Measurements from ENCODE around the gene EEF2K.
"Not testable (repeated sequence)": the region's sequence is repeated elsewhere in the genome, so short reads cannot be mapped to it uniquely, and the experiment has no call there.

Gene EEF2K

DNA sequence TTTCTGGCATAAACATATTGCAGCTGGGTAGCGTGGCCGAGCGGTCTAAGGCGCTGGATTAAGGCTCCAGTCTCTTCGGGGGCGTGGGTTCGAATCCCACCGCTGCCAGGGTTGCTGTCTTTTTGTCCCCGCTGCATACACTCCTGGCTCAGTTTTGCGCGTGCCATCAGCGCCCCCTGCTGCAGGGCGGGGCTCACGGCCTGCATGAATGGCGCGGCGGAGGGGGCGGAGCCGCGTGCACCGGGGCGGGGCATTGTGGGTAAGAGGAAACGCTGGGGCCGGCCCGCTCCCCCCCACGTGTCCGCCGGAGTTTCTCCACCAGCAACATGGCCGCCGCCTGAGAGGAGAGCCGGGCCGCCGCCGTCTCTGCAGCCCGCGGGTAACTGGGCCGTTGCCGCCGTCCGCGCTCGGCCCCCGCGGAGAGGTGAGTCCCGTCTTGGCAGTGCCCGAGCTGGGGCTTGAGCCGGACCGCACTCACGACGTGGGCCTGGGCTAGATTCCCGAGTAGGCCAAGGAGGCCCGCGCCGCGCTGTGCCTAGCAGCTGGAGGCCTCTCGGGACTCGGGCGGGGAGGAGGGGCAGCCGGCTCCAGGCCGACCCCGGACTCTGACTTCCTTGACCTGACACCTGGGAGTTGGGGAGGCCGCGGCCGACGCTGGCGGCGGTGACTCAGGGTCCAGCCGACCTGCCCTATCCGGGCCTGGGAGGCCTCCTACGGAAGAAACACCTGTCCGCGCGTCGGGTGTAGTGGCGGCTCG is 91.2 kb downstream of the EEF2K start, which contains the start of gene POLR3E:
Gene POLR3E, plus strand, starts transcription at position 296 of the 757 bp plus-strand sequence. CDS start 5,560 bp downstream, outside the sequence.
- peak; percentile 100 for DNase-seq

DNA sequence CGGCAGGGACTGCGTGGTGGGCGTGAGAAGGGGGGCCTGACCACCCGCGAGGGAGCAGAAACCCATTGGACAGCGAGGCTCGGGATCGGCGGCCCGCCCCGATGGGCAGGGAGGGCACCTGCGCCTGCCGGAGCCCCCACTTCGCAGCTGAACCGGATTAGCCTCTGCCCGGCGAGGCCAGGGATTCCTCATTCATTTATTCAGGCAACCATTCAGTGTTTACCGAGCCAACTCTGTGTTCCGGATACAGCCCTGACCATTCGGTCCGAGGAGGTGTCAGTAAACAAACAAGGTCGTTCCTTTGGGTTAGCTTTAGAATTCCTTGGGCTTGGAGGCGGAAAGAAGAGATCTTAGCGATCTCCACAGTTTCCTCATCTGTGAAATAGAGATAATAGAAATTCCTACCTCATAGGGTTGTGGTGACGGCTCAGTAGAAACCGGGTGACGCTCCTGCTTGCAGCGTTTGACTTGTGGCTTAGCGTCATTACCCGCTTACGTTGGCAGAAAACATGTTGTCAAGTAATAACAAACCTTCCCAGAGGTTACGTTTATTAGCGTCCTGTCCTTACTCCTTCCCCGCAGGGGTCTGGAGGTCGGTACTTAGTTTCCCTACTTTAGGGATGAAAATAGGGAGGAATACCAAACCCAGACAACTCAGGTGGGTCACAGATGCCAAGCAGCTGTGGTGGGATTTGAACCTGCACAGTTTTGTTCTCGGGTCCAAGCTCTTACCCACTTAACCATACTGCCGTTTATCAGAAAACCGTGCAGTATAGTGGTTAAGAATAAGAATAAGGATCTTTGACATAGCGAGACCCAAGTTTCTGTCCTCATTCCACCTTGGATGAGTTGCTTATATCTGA is 92.0 kb downstream of the EEF2K start:
- peak; percentile 60 for DNase-seq

DNA sequence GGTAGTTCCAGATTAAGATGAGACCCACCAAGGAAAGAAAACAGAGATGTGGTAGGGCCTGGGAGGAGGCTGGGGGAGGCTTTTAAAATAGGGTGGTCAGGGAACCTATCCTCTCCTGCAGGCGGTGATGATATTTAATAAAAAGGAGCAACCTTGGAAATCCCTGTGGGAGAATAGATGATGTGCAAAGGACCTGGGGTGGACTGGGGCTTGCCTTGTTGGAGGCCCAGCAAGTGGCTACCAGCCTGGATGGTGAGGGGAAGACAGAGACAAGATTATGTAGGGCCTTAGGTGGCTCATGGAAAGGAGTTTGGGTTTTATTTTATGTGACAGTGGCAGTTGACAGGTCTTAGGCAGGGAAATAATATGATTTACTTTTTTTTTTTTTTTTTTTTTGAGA is 93.0 kb downstream of the EEF2K start:
- DNase-seq = no peak

DNA sequence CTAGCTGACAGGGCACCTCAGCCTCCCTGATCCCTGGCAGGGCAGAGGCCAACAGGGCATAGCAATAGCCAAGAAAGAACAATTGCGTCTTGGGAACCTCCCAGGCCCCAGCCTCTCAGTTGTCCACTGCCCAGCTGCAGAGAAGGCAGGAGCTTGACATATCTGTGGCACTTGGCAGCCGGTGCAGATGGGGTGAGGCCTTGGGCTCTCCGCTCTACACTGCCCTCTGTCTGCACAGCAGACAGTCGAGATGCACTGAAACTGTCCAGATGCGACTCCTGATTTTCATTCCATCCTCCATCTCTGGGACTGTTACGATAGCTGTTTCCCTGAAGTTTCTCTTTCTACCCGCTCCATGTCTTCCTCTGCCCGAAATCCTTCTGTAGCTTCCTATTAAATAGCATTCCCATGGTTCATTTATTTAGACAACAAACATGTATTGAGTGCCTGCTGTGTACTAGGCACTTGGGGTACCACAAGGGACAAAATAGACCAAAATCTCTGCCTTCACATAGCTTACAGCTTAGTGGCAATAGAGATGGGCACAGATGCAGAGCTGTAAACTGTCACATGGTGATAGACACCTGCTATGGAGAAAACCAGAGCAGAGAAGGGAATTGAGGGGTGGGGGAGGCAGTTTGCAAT is 94.5 kb downstream of the EEF2K start:
- no peak for DNase-seq

DNA sequence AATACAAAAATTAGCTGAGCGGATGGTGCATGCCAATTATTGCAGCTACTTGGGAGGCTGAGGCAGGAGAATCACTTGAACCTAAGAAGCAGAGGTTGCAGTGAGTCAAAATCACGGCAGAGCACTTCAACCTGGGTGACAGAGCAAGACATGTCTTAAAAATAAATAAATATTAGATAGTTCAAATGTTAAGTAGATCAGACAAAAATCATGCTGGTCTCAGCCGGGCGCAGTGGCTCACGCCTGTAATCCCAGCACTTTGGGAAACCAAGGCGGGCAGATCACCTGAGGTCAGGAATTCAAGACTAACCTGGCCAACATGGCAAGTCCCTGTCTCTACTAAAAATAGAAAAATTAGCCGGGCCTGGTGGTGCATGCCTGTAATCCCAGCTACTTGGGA is 95.3 kb downstream of the EEF2K start:
- DNase-seq = not testable (repeated sequence)

DNA sequence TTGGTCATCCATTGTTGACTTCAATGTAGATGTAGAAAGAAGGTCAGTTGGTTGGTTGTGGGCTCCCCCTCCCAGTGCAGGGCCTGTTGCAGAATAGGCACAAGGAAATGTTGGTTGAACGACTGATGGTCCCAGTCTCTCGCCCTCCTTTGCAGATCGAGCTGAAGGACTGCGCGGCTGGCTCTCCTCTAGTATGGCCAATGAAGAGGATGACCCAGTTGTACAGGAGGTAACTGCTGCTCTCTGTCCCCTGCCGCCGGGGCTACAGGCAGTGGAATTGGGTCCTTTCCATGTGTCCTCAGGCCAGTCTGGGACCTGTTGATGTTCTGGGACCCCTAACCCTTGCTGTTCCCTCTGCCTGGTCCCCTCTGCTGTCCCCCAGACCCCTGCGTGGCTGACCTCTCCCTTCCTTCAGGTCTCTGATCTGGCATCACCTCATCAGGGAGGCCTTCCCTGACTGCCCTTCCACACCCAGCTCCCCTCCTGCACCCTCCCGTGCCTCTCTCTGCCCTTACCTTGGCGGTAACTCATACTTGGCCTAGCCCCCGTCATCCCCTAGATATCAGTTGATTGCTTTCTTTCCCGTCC is 96.8 kb downstream of the EEF2K start:
- no peak for DNase-seq

DNA sequence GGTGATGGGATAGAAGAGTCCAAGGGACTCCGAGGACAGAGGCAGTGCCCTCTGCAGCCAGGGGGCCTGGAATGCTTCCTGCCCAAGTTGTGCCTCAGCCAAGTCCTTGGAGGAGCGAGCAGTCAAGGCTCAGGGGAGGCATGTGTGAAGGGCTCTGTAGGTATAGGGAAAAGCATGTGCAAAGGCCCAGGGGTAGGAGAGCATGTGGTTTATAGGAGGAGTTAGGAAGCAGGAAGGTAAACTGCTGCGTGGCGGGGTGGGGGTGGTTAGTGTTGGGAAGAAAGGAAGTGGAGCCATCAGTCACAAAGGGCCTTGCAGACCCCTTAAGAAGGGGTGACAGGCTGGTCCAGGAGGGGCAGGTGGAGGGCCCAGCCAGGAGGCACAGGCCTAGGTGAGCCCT is 98.3 kb downstream of the EEF2K start:
- no peak for DNase-seq

DNA sequence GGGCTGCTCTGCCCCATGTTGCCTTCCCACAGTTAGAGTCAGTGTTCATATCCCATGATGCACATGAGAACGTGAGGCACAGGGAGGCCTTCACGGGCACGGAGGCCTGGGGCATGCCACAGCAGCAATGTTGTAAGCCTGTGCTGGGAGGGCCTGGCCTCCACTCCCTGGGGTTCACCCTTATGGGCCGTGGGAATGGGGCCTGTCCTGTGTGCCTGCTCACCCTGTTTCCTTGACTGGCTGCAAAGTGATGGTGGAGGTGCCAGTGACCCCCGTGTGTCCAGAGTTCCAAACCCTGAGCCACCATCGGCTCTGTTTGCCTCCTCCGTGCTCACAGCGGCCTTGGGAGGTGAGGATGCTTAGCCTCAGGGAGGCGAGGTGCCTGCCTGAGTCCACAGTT is 100.7 kb downstream of the EEF2K start:
- no peak for DNase-seq

DNA sequence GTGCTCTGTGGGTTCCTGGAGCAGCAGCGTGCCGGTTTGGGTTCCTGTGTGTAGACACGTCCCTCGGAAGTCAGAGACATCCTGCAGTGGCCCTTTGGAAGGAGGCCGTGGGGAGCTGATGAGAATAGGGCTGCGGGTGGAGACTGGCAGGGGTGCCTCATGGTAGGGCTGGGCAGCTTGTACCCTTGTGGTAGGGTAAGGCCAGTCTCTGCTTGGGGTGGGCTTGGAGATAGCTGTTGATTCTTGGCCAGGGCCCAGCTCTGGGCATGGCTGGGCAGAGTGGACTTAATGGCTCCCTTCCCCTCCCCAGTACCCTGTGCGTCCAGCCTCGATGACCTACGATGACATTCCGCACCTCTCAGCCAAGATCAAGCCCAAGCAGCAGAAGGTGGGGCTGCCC is 101.8 kb downstream of the EEF2K start:
- no peak for DNase-seq

DNA sequence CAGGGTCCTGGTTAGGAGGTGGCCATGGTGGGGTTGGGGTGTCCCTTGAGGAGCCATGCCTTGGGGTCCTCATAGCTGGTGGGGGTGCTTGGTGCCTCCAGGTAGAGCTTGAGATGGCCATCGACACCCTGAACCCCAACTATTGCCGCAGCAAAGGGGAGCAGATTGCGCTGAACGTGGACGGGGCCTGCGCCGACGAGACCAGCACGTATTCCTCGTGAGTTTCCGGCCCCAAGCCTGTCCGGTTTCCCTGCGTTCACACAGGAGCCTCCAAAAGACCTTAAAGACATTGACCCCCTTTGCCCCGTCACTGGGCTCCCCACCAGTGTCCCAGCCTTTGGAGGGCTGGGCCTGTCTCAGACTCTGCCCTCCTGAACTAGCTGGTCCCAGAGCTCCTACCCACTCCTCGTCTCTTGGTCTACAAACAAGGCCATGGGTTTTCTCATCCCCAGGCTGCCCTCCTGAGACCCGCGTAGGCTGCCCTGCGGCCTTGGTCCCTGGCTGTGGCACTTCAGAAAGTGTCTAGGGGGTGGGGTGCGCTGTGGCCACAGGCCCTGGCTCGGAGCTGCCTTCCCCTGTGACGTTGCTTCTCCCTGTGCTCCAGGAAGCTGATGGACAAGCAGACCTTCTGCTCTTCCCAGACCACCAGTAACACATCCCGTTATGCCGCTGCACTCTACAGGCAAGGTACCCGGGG is 102.9 kb downstream of the EEF2K start:
- DNase-seq = no peak

DNA sequence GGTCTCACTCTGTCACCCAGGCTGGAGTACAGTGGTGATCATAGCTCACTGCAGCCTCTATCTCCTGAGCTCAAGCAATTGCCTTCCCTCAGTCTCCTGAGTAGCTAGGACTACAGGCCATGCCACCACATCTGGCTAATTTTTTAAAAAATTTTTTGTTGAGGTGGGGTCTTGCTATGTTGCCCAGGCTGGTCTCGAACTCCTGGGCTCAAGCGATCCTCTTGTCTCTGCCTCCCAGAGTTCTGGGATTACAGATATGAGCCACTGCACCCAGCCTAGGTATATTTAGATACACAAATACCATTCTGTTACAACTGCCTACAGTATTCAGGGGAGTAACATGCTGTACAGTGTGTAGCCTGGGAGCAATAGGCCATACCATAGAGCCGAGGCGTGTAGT is 105.4 kb downstream of the EEF2K start:
- no peak for DNase-seq

DNA sequence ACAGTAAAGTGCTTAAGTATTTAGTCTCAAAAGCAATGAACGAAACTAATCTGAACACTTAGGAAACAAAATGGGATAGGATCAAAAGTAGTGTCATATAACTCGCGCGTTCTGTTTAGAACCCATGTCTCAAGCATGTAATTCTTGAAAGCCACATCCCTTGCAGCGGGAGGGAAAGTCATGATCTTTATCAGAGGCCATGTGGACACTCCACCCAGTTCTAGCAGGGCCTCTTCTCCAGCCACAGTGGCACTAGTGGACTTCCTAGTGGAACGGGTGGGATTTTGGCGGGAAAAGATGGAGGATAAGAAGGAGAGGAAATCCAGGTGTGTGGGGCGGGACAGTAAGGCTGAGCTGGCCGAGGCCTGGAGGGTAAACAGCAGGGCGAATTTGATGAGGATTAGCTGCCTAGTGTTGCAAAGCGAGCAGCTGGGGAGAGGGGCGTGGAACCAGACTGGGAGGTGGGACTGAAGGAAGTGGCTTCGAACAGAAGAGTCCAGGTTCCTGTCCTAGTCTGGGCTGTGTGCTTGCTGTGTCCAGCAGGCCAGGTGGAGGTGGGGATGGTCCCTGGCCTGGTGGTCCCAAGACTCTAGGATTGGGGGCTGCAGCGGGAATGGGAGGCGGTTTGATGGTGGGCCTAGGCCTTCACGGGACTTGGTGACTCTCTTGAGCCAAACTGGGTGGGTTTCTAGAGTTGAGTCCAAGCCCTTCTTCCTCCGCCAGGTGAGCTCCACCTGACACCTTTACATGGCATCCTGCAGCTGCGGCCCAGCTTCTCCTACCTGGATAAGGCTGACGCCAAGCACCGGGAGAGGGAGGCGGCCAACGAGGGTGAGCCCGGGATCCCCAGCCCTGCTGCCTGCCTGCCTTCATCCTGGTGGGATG is 107.1 kb downstream of the EEF2K start:
- no peak for DNase-seq

DNA sequence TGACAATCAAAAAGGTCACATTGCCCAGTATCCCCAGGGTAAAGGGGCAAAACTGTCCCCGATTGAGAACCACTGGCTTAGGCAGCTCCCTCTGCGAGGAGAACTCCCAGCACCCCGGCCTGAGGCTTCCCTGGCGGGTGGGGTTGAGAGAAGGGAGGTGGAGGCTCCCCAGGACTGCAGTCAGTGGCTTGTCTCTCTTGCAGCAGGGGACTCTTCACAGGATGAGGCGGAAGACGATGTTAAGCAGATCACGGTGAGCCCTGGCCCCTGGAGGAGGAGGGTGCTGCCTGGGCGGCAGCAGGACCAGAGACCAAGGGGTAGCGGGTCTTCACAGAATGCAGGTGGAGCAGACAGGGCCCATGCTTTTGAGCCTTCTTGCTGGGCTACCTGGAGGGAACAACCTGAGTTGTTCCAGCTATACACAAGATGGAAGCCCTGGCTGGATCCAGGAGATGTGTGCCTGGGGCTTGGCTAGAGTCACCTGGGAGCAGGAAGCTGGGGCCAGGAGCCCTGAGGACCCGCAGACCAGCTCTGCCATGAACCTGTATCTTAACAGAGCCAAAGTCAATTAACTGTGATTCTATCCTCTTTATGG is 107.9 kb downstream of the EEF2K start:
- no peak for DNase-seq

DNA sequence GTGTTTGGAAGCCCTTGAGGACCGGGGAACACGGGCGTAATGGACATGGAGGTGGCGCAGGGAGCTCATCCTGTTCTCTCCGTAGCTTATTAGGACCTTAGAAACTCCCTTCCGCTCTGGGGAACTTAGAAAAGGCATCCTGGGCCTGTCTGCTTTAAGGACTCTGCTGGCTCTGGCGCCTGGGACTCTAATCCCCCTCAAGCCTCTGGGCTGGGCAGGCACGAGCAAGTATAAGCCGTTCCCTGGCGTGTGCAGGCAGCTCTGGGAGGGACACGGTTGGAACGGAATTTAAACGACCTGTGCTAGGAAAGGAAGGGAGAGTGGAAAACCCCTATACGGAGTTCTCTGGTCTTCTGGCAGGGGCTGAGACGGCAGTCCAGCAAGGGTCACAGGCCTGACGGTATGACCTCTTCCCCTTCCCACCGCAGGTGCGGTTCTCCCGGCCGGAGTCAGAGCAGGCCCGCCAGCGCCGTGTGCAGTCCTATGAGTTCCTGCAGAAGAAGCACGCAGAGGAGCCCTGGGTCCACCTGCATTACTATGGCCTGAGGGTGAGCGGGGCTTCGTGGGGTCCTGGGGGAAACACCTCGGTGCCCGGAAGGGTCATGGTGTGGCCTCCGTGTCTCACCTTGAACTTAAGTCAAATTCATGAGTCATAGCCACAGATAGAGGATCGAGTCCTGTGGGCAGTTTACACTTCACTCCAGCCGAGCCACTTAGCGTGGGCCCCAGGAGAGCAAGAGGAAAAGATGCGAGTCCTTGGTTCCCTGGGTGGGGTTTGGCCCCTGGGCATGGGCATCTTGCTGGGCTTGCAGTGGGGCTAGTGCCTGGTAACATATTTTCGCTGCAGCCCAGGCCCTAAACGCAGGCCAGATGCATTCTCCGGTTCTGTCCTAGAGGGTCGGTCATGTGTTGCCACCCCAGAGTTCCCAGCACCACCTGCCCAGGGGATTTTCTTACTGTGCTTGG is 108.9 kb downstream of the EEF2K start:
- DNase-seq = no peak

DNA sequence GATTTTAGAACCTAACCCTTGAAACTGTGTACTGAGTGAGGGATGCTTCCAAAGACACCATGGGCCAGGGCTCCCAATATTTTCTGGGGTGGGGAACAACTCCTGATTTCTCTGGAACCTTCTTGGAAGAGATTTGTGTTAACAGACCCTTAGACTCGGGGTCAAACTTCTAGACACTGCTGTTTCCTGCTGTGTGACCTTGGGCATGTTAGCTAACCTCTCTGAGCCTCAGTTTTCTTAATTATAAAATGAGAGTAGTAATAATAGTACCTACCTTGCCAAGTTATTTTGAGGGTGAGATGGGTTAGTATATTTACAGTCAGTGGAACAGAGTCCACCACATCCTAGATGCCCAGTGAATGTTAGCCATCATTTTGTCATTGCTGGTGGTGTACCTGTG is 109.9 kb downstream of the EEF2K start:
- DNase-seq = no peak

DNA sequence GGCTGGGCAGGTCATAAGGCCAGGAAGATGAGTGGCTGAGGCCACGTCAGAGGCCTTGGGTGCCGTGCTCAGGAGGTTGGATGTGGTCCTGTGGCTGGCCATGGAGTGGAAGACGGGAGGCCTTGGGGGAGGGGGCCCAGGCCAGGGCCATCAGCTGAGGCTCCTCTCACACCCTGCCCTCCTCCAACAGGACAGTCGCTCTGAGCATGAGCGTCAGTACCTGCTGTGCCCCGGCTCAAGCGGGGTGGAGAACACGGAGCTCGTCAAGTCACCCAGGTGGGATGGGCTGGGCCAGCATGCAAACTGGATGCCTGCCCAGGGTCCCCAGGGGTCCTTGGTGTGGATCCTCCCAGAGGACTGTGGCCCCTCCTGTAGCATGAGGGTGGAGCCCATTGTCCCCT is 110.3 kb downstream of the EEF2K start:
- no peak for DNase-seq

DNA sequence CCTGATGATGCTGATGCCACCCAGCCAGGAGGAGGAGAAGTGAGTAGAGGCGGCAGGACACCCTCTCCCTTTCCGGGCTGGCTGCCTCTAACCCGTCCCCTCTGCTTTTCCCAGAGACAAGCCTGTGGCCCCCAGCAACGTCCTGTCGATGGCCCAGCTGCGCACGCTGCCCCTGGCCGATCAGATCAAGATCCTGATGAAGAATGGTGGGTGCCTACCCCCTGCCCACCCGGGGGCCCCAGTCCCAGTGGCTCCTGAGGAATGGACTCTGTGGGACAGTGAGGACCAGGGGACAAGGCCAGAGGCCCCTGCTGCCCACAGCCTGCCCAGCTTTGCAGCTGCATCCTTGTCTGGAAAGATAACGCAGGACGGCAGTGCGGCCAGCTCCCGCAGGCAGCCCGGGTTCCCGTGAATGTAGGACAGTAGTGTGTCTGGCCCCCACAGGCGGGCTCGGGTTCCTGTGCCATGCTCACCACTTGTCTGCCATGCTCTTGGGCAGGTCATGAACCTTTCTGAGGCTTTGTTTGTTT is 111.0 kb downstream of the EEF2K start:
- no peak for DNase-seq

DNA sequence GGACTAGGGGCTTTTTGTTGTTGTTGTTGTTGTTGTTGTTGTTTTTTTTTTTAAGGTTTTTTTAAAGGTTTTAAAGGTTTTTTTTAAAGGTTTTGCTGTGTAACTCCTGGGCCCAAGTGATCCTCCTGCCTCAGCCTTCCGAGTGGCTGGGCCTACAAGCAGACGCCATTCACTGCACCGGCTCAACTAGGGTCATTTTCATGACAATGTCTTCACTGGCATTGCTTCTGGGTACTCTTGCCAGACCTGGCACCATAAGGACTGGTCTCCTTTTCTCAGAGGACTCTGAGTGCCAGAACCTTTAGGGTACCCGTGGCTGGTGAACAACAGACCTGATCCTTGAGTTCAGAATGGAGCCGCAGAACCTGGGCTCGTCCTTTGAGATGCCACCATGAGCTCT is 111.5 kb downstream of the EEF2K start:
- DNase-seq = no peak

DNA sequence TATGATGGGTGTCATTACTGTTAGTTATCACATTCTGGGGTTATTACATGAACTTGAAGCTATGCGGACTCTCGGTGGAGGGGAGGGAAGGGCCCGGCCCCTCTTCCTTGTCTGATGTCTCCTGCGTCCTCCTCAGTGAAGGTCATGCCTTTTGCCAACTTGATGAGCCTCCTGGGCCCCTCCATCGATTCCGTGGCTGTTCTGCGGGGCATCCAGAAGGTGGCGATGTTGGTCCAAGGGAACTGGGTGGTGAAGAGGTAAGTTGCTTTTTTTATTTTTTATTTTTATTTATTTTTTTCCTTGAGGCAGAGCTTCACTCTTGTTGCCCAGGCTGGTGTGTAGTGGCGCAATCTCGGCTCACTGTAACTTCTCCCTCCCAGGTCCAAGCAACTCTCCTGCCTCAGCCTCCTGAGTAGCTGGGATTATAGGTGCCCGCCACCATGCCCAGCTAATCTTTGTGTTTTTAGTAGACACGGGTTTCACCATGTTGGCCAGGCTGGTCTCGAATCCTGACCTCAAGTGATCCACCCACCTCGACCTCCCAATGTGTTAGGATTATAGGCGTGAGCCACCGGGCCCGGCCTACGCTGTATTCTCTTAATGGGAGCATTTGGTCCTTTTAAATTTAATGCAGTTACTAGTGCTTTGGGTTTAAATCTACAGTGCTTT is 112.7 kb downstream of the EEF2K start:
- peak; percentile 60 for DNase-seq

All from activated gamma-delta T cell treated with Interleukin-2 at 50 U/mL for 16 hours (primary cell).